ENCODE measurements around the gene HNRNPUL1.

- TF ChIP-seq CTCF (conservative IDR thresholded peaks at IDR 0.05) (no peak), EZH2 (IDR thresholded peaks at IDR 0.05; ENCODE audit: low read depth) (no peak)
These were observed 8.9 kb downstream of the HNRNPUL1 start for GRCh38 chr19:41273076-41273475.
